ENCODE results near the gene QTRT2. TPM values are rescaled to one million over a fixed set of nuclear protein-coding genes. Genes with fewer than 3 reads are reported as not detected.

Gene QTRT2
- total and polyA plus RNA-seq, 2 of the 8 experiments (the other 6 are each of a cell fraction or from before 2014, with no cell fraction given) = 13.3 to 54.5 TPM

GRCh38 chr3:114019486-114019885, 37.1 kb upstream of the QTRT2 start:
- no peak overlapping the region for H2BK20ac ChIP-seq (ENCODE audit: low read length)
- H3K9me3 ChIP-seq (ENCODE audit: insufficient read depth in 2 of 2, low read depth in 1 of 2, low read length in 1 of 2) = no peaks in the 10 kb centered on the region
- H3K27ac ChIP-seq (ENCODE audit: low read depth, low read length) = no peak overlapping the region
- CTCF ChIA-PET (ENCODE audit: partially characterized antibody) = no interaction called here
- H3K56ac ChIP-seq (replicated peaks; ENCODE audit: insufficient read length, low read depth, low read length) = no peak overlapping the region
- H2BK120ac ChIP-seq (replicated peaks; ENCODE audit: low read depth, low read length) = no peak overlapping the region
- no peak overlapping the region for H4K91ac ChIP-seq (replicated peaks; ENCODE audit: insufficient read length, low read length)
- no peaks in the 10 kb centered on the region for H3K79me2 ChIP-seq (ENCODE audit: control insufficient read depth in 1 of 2, insufficient read depth in 2 of 2, low read length in 2 of 2)
- no peak overlapping the region for H3K4ac ChIP-seq (replicated peaks; ENCODE audit: insufficient read length, low read depth, low read length)
- H4K20me1 ChIP-seq (replicated peaks in 1 of 2; ENCODE audit: control insufficient read depth in 1 of 2, insufficient read depth in 2 of 2, low read length in 2 of 2) = no peaks in the 10 kb centered on the region
- FAIRE-seq = no peak
- H3K23ac ChIP-seq (ENCODE audit: insufficient read length) = no peak overlapping the region
- no peaks in the 10 kb centered on the region for H3K79me1 ChIP-seq (ENCODE audit: low read depth, low read length)
- 84% methylated on average over 2 of the region's 2 CpGs; no CpG with 5 or more reads in 1 of the 2 experiments for WGBS, 2 experiments (ENCODE audit: extremely low coverage in 1 of 2, insufficient coverage in 1 of 2, insufficient read length in 1 of 2, insufficient replicate concordance in 2 of 2, low coverage in 1 of 2, low lambda C conversion rate in 2 of 2, missing lambda C conversion rate in 1 of 2)
- H2BK5ac ChIP-seq (ENCODE audit: low read depth, low read length) = no peak overlapping the region
- no peak overlapping the region for H3K9ac ChIP-seq (replicated peaks in 1 of 4; ENCODE audit: extremely low read depth in 1 of 4, low read depth in 3 of 4, low read length in 3 of 4)
- H2BK15ac ChIP-seq (ENCODE audit: low read length) = no peak overlapping the region
- no peak overlapping the region for H3K18ac ChIP-seq (ENCODE audit: extremely low read depth, low read length)
- POLR2A ChIA-PET (ENCODE audit: partially characterized antibody) = no interaction called here
- H4K5ac ChIP-seq (ENCODE audit: insufficient read length, low read depth, low read length) = no peak overlapping the region
- H4K8ac ChIP-seq (ENCODE audit: extremely low read depth, insufficient read depth, low read length) = no peak overlapping the region
- H2BK12ac ChIP-seq (ENCODE audit: low read depth, low read length) = no peak overlapping the region
- H3K27me3 ChIP-seq (replicated peaks in 1 of 4; ENCODE audit: control insufficient read depth in 3 of 4, extremely low read depth in 1 of 4, insufficient read depth in 3 of 4, low read length in 3 of 4) = no peaks in the 10 kb centered on the region
- H3K23me2 ChIP-seq (ENCODE audit: low read depth, low read length) = no peaks in the 10 kb centered on the region
- H2AFZ ChIP-seq (ENCODE audit: low read length) = no peak overlapping the region
- DNase-seq (ENCODE audit: low read depth in 1 of 2, low spot score in 2 of 2) = no peak
- H3K14ac ChIP-seq (ENCODE audit: insufficient read length) = no peak overlapping the region
- H3K36me3 ChIP-seq (ENCODE audit: control insufficient read depth in 2 of 4, insufficient read depth in 4 of 4, low read length in 3 of 4) = no peaks in the 10 kb centered on the region
- H3K4me3 ChIP-seq (ENCODE audit: extremely low read depth in 1 of 4, insufficient read depth in 2 of 4, low read depth in 3 of 4, low read length in 4 of 4) = no peak overlapping the region
- H3K4me2 ChIP-seq (ENCODE audit: insufficient read depth in 1 of 2, low read depth in 2 of 2, low read length in 2 of 2) = no peak overlapping the region
- H3K4me1 ChIP-seq (replicated peaks in 1 of 4; ENCODE audit: control insufficient read depth in 3 of 4, insufficient read depth in 4 of 4, low read length in 3 of 4) = peaks cover 0 to 4% (median 0%) of the 10 kb centered on the region in 4 experiments; a peak in 1 of 7 replicates
- no peak overlapping the region for H2AK5ac ChIP-seq (ENCODE audit: low read depth, low read length)
- no peak for TF ChIP-seq FOSL1 (IDR thresholded peaks at IDR 0.05; ENCODE audit: insufficient read depth, low read depth, low read length)
- no peak for TF ChIP-seq TCF12 (IDR thresholded peaks at IDR 0.05; ENCODE audit: low read depth, low read length)
- TF ChIP-seq CTCF (IDR thresholded peaks at IDR 0.05; ENCODE audit: control extremely low read depth in 1 of 3, insufficient read depth in 1 of 3, low read depth in 1 of 3, low read length in 3 of 3) = no peak
- no peak for TF ChIP-seq EZH2 (IDR thresholded peaks at IDR 0.05; ENCODE audit: low read depth, low read length, severe bottlenecking)
- TF ChIP-seq, protein P1, sequence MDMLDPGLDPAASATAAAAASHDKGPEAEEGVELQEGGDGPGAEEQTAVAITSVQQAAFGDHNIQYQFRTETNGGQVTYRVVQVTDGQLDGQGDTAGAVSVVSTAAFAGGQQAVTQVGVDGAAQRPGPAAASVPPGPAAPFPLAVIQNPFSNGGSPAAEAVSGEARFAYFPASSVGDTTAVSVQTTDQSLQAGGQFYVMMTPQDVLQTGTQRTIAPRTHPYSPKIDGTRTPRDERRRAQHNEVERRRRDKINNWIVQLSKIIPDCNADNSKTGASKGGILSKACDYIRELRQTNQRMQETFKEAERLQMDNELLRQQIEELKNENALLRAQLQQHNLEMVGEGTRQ (IDR thresholded peaks at IDR 0.05; ENCODE audit: low read length) = no peak
- TF ChIP-seq, protein P2, sequence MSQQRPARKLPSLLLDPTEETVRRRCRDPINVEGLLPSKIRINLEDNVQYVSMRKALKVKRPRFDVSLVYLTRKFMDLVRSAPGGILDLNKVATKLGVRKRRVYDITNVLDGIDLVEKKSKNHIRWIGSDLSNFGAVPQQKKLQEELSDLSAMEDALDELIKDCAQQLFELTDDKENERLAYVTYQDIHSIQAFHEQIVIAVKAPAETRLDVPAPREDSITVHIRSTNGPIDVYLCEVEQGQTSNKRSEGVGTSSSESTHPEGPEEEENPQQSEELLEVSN (IDR thresholded peaks at IDR 0.05) = no peak
- TF ChIP-seq GABPA (IDR thresholded peaks at IDR 0.05; ENCODE audit: borderline replicate concordance, insufficient read depth, low read length) = no peak
- TF ChIP-seq MAX (IDR thresholded peaks at IDR 0.05) = no peak
- no peak for TF ChIP-seq TAF1 (IDR thresholded peaks at IDR 0.05; ENCODE audit: low read depth, low read length)
- no peak for TF ChIP-seq SP2 (IDR thresholded peaks at IDR 0.05; ENCODE audit: low read length)

Data from H1 (cell line).